Body of pancreas (tissue), 4 donors: Measurements from ENCODE around the gene CEP19. TPM values are rescaled to one million over a fixed set of nuclear protein-coding genes. Genes with fewer than 3 reads are reported as not detected.

ENCODE experiments used
- ATAC-seq: fragments of 150-250 bp; one replicate; pipeline ENCODE4 v1.9.1; 2016
- DNase-seq, 4 donors: peaks; one replicate each; pipeline ENCODE4 v3.0.0-alpha.2; 2019
- H3K27ac ChIP-seq, 4 donors: fragments of 200-600 bp; sonication (generic); 1 replicate in 3 of 4; 2 replicates in 1 of 4; pipeline versions ENCODE4 v1.5.1 to v1.6.1; 2016 to 2019; ENCODE audit warnings: mild to moderate bottlenecking in 1 of 4, mixed read lengths in 1 of 4, moderate library complexity in 1 of 4
- H3K27me3 ChIP-seq, 2 donors: fragments of 200-600 bp; sonication (generic); one replicate each; pipeline ENCODE4 v1.6.0; 2016; ENCODE audit warnings: mild to moderate bottlenecking in 1 of 2
- H3K36me3 ChIP-seq, 2 donors: fragments of 200-600 bp; sonication (generic); replicated peaks in 1 of 2; 2 replicates each; pipeline ENCODE4 v1.5.1; 2016; ENCODE audit warnings: low read depth in 2 of 2; ENCODE audit not compliant: insufficient read depth in 1 of 2
- H3K4me1 ChIP-seq: fragments of 200-600 bp; sonication (generic); one replicate; pipeline ENCODE4 v1.6.0; 2016
- H3K4me3 ChIP-seq, 2 donors: fragments of 200-600 bp; sonication (generic); 1 replicate in 1 of 2; 2 replicates in 1 of 2; pipeline ENCODE4 v1.5.1; 2016 to 2019
- H3K9me3 ChIP-seq, 3 donors: fragments of 200-600 bp; sonication (generic); 1 replicate in 2 of 3; 2 replicates in 1 of 3; pipeline ENCODE4 v1.5.1; 2016
- CTCF ChIP-seq, 7 experiments: fragments of 450-650 bp in 4 of 7; fragments of 200-600 bp in 3 of 7; sonication (generic) in 3 of 7; IDR thresholded peaks; one replicate each; pipeline ENCODE4 v1.5.1; 2016 to 2019; ENCODE audit warnings: antibody characterized with exemption in 7 of 7
- POLR2A ChIP-seq, 3 donors: fragments of 450-650 bp; IDR thresholded peaks; one replicate each; pipeline ENCODE4 v1.6.1; 2016; ENCODE audit warnings: antibody characterized with exemption in 3 of 3, mild to moderate bottlenecking in 2 of 3
- WGBS, 2 donors: methylation state at CpG; one replicate each; pipeline ENCODE4 v1.1.5; 2017; 5-methylcytosine and 5-hydroxymethylcytosine counted together
- intact Hi-C: fragments of 100-400 bp; cut with DNase I; formaldehyde crosslinking; loops from one replicate; pipeline ENCODE4 v1.15.1; 2023
- total RNA-seq, 2 donors: library from RNA; depleted of rRNA; stranded (reverse); fragments of >200 nt; gene quantifications; one replicate each; pipeline ENCODE4 v1.1.0, GENCODE V29; 2016

CEP19 gene
- total RNA-seq, 2 donors from 2014 or later = 0.78 TPM; not detected in 1

- 87 to 90% methylated on average over 8 of the region's 8 CpGs for WGBS, 2 donors
- DNase-seq (no peak), ATAC-seq (no peak)
- H3K27me3 ChIP-seq = no peaks in the 10 kb centered on the region
- H3K9me3 ChIP-seq = no peaks in the 10 kb centered on the region
- no peaks in the 10 kb centered on the region for H3K36me3 ChIP-seq
- peaks cover 7% of the 10 kb centered on the region for H3K4me1 ChIP-seq
- TF ChIP-seq POLR2A (IDR thresholded peaks at IDR 0.05) (no peak), CTCF (IDR thresholded peaks at IDR 0.05) (no peak)
- H3K4me3 ChIP-seq = no peak overlapping the region
- H3K27ac ChIP-seq = no peak overlapping the region
- intact Hi-C loops = no loop called here
Observed at GRCh38 chr3:196707566-196707965, 4.5 kb downstream of the CEP19 start.

GRCh38 chr3:196706731-196707130 lies 5.3 kb downstream of the CEP19 start:
- peaks cover 7% of the 10 kb centered on the region for H3K4me1 ChIP-seq
- ATAC-seq (no peak), DNase-seq (no peak)
- TF ChIP-seq CTCF (IDR thresholded peaks at IDR 0.05) (no peak), POLR2A (IDR thresholded peaks at IDR 0.05) (no peak)
- intact Hi-C loops = no loop called here
- no peaks in the 10 kb centered on the region for H3K36me3 ChIP-seq
- H3K27me3 ChIP-seq = no peaks in the 10 kb centered on the region
- 95 to 100% methylated on average over 4 of the region's 4 CpGs for WGBS, 2 donors
- H3K9me3 ChIP-seq = no peaks in the 10 kb centered on the region
- no peak overlapping the region for H3K4me3 ChIP-seq
- H3K27ac ChIP-seq = no peak overlapping the region

GRCh38 chr3:196706327-196706726 lies 5.7 kb downstream of the CEP19 start:
- Histone ChIP-seq H3K4me3 (no peak overlapping the region), H3K27me3 (no peaks in the 10 kb centered on the region), H3K27ac (no peak overlapping the region), H3K4me1 (peaks cover 4% of the 10 kb centered on the region), H3K36me3 (no peaks in the 10 kb centered on the region), H3K9me3 (no peaks in the 10 kb centered on the region)
- ATAC-seq (no peak), DNase-seq (no peak)
- intact Hi-C loops = no loop called here
- TF ChIP-seq POLR2A (IDR thresholded peaks at IDR 0.05) = no peak
- TF ChIP-seq CTCF (IDR thresholded peaks at IDR 0.05) = no peak
- 73 to 89% methylated on average over 5 of the region's 5 CpGs for WGBS, 2 donors

- 57% methylated on average over 4 of the region's 4 CpGs for WGBS, 2 donors
- intact Hi-C loops = no loop called here
- ATAC-seq (no peak), DNase-seq (no peak)
- Histone ChIP-seq H3K9me3 (no peaks in the 10 kb centered on the region), H3K4me1 (no peaks in the 10 kb centered on the region), H3K27me3 (no peaks in the 10 kb centered on the region), H3K4me3 (no peak overlapping the region), H3K36me3 (no peaks in the 10 kb centered on the region), H3K27ac (no peak overlapping the region)
- TF ChIP-seq POLR2A (IDR thresholded peaks at IDR 0.05) (no peak), CTCF (IDR thresholded peaks at IDR 0.05) (no peak)
Observed at GRCh38 chr3:196700801-196701200, 11.2 kb downstream of the CEP19 start.

- DNase-seq (no peak), ATAC-seq (no peak)
- no peak overlapping the region for H3K4me3 ChIP-seq
- TF ChIP-seq CTCF (IDR thresholded peaks at IDR 0.05) (no peak), POLR2A (IDR thresholded peaks at IDR 0.05) (no peak)
- intact Hi-C loops = no loop called here
- no peaks in the 10 kb centered on the region for H3K27me3 ChIP-seq
- 78 to 87% methylated on average over 7 of the region's 7 CpGs for WGBS, 2 donors
- no peaks in the 10 kb centered on the region for H3K9me3 ChIP-seq
- no peaks in the 10 kb centered on the region for H3K4me1 ChIP-seq
- H3K36me3 ChIP-seq = no peaks in the 10 kb centered on the region
- no peak overlapping the region for H3K27ac ChIP-seq
Observed at GRCh38 chr3:196699749-196700148, 12.3 kb downstream of the CEP19 start.
